ENCODE data around the gene PRKAG2. TPM values are rescaled to one million over a fixed set of nuclear protein-coding genes. Genes with fewer than 3 reads are reported as not detected.
"Not testable (repeated sequence)": the region's sequence is repeated elsewhere in the genome, so short reads cannot be mapped to it uniquely, and the experiment has no call there.

PRKAG2 gene
- total RNA-seq, 1 experiment from 2014 or later = 18.9 TPM

DNA sequence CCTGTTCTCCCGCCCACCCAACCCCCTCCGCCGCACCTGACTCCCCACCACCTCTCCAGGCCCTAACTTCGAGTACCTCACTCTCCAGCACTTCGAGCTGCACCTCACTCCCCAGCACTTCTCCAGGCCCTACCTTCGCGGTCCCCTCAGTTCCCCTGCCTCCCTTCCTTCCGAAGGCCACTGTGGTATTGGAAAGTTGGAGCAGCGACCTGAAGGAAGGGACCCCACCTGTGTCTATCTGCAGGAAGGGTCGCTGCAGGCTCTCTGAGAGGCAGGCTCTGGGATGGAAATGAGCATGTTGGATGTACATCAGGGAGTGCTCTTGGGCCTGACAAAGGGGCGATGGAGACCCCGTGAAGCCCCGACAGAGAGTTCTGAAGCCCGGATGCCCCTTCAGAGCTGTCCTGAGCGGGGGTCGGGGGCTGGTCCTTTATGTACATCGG is 122.2 kb downstream of the PRKAG2 start:
- DNase-seq (ENCODE audit: low read depth) = no peak

DNA sequence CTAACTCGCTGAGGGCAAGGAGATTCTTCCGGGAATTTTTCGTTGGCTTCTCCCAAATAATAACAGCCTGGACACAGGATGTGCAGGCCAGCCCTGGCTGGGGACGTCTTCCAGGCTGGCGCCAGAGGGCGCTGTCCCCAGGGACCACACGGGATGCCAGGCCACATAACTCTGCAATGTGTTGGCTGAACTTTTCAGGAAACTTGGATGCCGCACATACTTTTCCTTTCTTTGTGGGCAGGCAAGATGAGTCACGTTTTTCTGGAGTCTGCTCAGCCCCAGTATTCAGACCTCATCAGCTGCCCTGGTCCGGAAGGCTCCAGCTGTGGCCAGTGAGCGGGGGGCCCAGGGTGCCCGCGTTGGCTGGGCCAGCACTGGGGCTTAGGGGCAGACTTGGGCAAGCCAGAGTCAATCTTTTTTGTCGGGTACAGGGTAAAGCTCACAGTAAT is 122.7 kb downstream of the PRKAG2 start:
- peak; percentile 99 for DNase-seq (ENCODE audit: low read depth)

DNA sequence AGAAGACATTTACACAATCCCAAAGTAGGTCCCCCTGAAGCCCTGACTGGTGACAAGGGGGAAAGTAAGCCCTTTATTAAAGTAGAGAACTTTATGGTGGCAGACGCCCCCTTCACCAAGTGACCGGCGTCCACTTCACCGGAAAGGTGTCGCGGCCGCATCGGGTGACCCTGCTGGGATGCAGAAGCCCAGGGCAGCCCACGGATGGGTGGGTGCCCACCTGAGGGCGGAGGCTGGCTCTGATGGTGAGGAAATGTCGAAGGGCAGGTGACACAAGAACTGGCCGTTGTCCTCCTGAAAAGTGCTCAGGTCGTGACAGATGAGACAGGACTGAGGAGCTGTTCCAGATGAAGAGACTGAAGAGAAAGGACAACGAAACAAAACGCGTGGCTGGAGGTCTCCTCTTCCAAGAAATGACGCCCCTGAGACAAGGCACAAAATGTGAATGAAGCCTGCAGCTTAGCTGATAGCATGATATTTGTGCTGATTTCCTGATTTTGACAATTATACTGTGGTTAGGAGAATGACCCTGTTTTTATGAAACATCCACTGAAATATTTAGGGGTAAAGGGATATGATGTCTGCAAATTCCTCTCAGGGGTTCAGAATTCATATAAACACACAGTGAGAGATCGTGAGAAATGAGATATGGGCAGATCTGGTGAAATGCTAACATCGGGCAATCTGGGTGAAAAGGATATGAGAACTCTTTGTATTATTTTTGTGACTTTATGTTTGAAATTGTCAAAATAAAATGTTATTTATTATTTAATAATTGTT is 123.9 kb downstream of the PRKAG2 start:
- DNase-seq (ENCODE audit: low read depth) = no peak

DNA sequence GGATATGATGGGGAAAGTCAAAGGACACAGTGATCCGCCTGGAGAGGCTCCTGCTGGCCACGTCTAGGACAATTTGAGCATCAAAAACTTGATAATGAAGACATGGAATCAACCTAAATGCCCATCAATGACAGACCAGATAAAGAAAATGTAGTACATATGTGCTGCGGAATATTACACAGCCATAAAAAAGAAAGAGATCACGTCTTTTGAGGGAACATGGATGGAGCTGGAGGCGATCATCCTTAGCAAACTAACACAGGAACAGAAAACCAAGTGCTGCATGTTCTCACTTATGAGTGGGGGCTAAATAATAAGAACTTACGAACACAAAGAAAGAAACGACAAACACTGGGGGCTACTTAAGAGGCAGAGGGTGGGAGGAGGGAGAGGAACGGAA is 124.9 kb downstream of the PRKAG2 start:
- DNase-seq (ENCODE audit: low read depth) = no peak

DNA sequence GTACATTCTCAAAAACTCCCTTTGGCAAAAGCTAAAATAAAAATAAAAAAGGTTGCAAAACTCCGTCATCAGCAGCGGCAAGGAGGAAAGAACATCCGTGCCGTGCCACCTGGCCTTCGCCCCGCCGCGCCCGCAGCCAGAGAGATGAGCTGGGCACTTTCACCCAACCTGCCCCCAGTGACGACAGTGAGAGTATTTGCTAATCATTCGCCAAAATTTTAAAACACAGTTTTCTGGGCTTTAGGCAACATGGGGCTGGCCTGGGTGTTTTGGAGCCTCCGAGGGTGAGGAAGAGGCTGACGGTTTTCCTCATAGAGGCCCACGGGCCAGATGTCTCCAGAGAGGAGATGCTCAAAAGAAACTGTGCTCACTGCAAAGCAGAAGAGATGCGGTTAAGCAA is 128.2 kb downstream of the PRKAG2 start:
- no peak for DNase-seq (ENCODE audit: low read depth)

DNA sequence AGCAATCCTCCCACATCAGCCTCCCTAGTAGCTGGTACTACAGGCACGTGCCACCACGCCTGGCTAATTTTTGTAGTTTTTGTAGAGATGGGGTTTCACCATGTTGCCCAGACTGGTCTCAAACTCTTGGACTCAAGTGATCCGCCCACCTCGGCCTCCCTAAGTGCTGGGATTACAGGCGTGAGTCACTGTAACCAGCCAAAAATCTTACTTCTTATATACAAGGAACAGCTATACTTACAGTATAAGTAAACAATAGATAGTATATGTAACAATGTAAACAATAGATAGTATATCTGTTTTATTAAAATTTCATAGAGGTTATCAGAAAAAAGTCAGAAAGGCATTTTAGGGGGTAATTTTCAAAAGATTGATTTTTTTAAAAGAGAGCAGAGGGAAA is 128.9 kb downstream of the PRKAG2 start:
- not testable (repeated sequence) for DNase-seq (ENCODE audit: low read depth)

DNA sequence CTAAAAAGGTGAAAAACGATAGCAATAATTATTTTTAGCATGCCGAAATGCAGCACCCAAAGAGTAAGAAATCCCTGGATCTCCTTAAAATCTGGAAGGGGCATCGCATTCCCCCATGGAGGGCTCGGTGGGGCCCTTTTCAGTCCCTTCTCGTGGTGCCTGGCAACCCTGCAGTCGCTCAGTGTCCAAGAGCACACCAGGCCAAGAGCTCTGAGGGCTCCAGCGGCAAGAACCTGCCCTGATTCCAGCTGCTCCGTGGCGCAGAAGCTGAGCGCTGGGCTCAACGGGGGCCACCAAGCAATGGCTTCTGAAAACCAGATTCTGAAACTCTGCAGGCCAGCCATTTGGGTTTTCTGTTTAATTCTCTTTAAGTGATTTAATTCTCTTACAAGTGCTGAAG is 131.2 kb downstream of the PRKAG2 start:
- no peak for DNase-seq (ENCODE audit: low read depth)

DNA sequence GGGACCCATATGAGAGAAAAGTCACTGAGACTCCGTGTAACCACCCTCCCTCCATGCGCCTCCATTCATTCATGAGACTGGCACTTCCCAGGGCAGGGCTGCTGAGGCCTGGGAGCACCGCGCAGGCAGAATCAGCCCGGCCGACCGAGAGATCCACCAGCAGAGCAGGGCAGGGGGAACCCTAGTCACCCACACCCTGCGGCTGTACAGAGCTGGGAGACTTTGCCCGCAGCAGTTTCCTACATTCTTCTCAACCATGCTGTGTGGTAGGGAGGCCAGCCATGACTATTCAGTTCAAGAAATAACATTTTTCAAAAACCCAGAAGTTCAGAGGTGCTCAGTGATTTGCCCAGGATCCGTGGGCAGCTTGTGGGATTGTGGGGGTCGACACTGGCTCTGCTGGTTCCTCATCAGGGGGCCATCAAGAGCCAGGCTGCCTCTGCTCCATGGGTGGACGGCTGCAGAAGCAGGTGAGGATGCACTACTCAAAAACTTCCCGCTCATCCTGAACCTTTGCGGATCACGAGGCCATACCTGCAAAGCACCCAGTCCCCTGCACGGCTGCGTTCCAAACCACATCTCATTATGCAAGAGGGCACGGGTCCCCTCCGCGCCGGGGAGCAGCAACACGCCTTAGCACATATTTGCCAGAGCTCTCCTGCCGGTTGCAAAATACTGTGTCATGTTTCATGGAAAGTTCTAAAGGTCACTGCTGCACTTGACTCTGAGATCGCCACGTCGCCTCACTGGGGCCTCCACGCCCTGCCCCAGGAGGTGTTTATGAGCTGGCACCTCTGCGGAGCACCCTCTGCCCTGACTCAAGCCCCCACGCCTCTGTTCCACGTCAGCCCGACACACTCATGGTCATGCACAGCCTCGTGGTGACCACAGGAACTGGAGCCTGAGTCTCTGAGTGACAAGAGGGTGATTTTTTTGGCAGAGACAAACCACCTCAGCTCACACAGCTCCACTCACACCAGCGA is 132.0 kb downstream of the PRKAG2 start:
- DNase-seq (ENCODE audit: low read depth) = peak; percentile 77

DNA sequence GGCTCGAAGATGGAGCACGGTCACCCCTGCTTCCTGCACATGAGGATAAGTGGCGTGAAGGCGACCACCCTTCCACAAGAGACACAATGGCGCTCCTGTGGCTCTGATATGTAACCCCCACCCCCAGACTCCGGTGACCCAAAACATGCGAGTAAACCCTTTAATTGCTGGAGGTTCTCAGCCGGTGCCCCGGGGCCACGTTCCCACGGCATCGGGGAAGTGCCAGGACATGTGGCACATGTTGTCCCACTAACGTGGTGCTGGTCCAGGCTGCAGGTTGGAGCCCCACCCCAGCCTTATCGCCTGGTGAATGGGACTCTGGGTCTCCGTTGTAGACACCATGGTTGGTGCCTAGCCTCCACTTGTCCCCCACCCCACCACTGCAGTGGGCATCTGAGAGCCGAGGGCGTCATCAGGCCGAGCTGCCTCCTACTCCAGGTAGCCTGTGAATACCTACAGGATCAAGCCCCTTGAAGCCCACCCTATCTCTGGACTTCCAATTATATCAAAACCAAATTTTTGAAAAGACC is 132.8 kb downstream of the PRKAG2 start:
- no peak for DNase-seq (ENCODE audit: low read depth)

DNA sequence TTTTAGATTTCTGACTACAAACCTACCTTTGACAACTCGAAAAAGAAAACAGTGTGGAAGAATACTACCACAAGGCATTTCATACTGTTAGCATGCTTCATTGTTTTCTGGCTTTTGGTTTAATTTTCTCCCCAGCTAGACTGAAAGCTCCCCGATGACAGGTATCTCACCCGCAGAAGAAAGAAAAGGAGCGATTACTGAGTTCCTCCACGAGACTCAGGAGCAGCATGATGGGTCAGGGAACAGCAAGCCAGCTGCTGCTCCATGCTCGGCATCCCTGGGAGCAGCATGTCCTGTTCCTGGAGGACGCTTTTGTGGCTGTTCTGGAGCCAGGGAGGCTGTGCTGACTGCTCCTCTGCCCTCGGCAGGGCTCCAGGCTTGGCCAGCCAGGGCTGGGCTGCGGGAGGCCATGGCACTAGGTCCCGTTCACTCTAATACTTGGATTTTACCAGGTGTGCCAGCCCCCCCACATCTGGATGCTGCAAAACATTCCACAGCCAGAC is 133.4 kb downstream of the PRKAG2 start:
- no peak for DNase-seq (ENCODE audit: low read depth)

DNA sequence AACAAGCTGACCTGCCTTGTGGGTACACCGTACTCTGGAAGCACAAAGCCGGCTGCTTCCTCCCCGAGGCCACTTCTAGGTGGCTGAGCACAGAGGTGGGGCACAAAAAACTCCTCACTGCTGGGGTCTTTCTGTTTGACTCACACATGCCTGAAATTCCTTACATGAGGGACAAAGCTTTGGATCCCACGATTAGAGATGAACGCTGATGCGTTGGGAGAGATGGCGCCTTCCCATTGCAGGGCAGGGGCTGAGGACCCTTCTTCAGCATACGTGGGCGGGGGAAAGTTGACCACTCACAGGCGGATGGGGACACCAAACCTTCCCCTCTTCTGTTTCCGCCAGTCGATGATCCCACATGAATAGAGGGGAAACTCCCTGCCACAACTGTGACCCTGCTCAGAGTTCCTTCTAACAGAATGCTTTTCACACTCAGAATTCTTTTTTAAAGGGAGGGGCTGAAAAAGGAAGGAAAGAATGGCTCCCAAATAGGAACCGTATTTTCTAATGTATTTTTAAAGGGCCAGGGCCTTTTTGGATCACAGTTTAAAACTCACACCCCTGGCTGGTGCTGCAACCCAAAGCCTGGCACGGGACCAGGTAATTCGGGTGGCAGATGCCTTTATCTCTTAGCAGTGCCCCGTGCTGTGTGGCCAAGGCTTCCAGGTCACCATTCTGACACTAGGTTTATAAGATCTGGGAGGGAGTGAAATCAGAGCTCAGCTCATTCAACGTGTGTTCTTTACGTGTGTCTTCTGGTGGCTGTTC is 134.0 kb downstream of the PRKAG2 start:
- DNase-seq (ENCODE audit: low read depth) = no peak

DNA sequence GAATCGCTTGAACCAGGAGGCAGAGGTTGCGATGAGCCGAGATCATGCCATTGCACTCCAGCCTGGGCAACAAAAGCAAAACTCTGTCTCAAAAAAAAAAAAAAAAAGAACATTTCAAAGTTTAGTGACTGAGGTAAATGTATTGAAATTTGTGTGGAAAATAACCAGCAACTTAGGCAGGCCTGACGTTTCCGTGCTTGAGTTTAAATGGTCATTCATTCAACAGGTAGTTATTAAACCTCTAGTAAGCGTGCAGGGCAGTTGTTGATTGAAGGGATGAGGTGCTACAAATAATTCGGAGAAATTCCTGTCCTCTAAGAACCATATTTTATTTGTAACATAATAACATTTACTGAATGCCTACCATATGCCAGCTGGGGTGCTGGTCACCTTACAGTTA is 135.3 kb downstream of the PRKAG2 start:
- no peak for DNase-seq (ENCODE audit: low read depth)

DNA sequence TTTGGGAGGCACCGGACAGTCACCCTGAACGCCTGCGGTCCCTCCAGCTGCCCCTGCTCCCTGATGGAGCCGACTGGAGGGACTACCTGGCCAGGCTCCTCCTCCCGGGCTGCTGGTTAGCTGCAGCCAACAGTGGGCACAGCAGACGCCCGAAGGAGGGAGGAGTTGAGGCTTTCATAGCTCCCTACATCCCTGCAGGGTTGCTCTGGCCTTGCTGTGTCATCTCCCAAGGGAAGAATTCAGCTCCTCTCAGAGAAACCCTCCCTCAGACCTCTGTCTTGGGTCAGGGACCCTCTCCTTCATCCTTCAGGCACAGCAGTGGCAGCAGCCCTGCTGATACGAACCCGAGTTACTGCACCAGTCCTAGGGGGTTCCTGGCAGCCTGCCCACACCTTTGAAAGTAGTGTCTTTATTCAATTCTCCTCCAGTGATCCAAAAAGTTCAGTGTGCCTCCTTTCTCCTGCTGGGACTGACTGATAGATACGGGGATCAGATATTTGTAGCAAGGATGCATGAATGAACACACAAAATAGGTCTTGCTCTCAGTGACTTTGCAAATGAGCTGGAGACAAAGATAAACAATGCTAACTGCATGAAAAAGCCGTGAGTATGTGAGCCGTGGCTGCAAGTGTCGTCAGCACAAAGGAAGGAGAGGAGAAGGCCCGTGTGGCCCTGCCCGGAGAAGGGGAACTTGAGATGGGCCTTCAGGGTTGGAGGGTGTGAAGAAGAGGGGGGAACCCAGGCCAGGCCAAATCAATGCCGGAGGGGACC is 136.6 kb downstream of the PRKAG2 start:
- no peak for DNase-seq (ENCODE audit: low read depth)

DNA sequence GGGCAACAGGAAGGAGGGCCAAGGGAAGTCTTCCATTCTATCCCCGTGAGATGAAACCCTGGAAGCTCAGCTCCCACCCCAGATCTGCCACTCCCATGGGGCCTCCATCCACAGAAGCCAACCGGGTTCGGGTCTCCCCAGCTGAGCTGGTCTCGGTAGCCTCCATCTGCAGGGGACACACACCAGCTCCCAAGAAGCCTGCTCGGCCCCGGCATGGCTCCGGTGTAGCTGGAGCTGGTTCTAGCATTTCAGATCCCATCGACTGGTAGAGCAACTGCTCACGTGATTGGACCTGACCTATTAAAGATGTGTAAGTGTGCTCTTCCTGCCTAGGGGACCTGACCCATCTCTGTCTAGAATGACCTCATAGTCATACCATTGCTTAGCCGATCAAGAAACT is 138.0 kb downstream of the PRKAG2 start:
- DNase-seq (ENCODE audit: low read depth) = no peak

DNA sequence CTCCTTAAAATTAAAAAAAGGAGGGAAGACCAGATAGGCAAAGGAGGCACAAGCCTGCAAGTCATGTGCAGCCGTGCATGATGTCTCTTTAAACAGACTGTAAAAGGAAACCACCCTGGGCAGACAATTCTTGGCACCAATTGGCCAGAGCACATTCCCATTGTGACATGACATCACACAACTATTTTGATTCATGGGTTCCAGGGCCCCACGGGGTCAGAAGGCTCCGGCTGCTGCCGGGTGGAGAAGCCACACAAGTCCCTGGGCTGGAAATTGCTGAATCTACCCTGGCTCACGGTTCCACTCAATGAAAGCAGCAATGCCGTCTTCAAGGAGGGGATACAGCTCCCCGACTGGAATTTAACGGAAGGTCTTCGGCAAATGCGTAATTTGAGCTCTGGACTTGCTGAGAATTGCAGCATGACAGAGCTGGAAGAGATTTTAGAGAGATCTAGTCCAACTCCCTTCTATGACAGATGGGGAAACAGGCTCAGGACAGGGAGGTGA is 140.5 kb downstream of the PRKAG2 start:
- peak; percentile 98 for DNase-seq (ENCODE audit: low read depth)

DNA sequence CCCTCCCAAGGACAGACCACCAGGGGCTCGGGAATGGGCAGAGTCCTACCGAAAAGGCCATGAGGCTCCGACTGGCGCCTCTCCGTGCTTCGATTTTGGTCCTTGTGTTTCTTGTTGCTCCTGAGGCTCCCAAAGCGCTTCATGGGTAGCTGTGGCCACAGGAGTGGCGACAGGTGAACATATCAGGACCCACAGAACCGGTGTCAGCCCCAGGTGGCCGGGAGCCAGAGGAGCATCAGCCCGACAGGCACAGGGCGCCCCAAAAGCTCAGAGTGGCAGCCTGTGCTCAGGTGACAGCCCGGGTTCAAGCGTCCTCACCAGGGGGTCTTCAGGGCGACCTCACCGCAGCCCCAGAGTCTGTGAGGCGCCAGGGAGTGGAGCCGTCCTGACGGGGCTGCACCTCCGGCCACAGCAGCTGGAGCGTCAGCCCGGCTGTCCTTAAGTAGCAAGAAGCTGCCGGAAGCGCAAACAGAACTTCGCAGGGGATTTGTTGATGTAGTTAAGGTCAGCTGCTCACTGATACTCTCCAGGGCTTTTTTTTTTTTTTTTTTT is 141.0 kb downstream of the PRKAG2 start:
- no peak for DNase-seq (ENCODE audit: low read depth)

DNA sequence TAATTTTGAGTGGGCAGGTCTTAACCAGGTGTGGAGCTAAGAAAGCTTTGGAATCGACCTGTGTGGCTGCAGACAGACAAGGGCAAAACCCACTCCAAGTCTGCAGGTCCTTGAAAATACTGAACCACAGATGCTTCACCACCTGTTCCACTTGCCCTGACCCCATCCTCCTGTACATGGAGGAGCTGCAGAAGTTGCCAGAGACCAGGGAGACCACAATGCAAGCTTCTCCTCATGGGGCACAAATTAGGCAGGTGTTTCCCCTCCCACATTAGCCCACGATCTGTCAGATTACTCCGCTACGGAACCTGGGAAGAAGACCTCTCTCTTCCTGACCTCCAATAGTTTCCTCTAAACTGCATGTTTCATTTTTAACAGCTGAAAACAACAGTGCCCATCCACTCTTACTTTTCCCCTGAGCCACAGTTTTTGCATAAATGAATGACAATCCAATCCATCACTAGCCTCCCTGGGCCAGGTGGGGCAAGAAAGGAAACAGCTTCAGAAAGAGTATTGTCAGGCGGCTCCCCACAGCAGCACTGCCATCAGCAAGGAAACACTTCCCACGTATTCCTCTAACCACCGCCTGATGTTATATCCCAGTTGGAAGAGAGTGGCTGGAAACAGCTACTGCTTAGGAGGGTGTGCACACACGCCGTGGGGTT is 141.6 kb downstream of the PRKAG2 start:
- no peak for DNase-seq (ENCODE audit: low read depth)

DNA sequence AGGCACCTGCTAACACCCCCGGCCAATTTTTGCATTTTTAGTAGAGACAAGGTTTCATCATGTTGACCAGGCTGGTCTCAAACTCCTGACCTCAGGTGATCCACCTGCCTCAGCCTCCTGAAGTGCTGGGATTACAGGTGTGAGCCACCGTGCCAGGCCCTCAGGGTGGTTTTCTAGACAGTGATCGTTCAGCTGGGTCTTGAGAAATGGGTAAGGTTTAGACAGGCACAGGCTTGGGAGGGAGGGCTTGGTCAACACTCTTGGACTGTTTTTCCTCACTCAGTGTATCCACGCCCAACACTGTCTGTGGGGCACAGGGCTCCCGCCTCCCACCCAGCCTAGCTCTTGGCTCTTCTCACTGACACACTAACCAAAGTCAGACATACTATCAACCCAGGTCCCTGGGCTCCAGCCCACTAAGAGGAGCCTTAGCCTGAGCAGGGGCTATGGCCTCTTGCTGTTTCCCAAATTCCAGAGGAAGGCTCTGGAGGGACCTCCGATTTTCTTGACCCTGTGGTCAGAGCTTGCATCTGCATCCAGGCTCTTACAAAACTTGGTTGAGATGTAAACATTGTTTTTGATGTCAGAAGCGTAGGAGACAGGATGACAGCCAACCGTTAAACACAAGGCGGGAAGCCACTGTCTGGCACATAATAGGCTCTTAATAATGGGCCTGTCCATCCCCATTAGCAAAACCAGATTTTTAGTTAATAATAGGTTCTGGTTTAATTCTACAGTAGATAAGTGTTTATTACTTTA is 143.9 kb downstream of the PRKAG2 start:
- DNase-seq (ENCODE audit: low read depth) = no peak

Data from HT1080 (cell line).